Trophoblast cell (in vitro differentiated cells and primary cell): ENCODE measurements around the gene SCP2.

Experiments used
- DNase-seq, 2 donors: peaks; one replicate each; pipeline ENCODE4 v3.0.0-alpha.2; 2016
- H2AFZ ChIP-seq: 2 replicates; pipeline ENCODE4 v1.6.1; 2013; ENCODE audit warnings: low read length, moderate library complexity, mild to moderate bottlenecking; ENCODE audit not compliant: insufficient read depth, poor library complexity
- H2AK5ac ChIP-seq: 2 replicates; pipeline ENCODE4 v1.6.1; 2013; ENCODE audit warnings: mild to moderate bottlenecking, low read length
- H2BK120ac ChIP-seq: 2 replicates; pipeline ENCODE4 v1.6.1; 2013; ENCODE audit warnings: low read length, mild to moderate bottlenecking, moderate library complexity; ENCODE audit not compliant: insufficient read depth, poor library complexity
- H2BK12ac ChIP-seq: 2 replicates; pipeline ENCODE4 v1.6.1; 2013; ENCODE audit warnings: mild to moderate bottlenecking, low read length, moderate library complexity
- H2BK5ac ChIP-seq: 2 replicates; pipeline ENCODE4 v1.6.1; 2013; ENCODE audit warnings: low read length, low read depth, moderate library complexity, mild to moderate bottlenecking; ENCODE audit not compliant: poor library complexity
- H3K14ac ChIP-seq: 2 replicates; pipeline ENCODE4 v1.6.1; 2013; ENCODE audit warnings: mild to moderate bottlenecking, low read length
- H3K18ac ChIP-seq: 2 replicates; pipeline ENCODE4 v1.6.1; 2013; ENCODE audit warnings: mild to moderate bottlenecking, low read length
- H3K23ac ChIP-seq: 2 replicates; pipeline ENCODE4 v1.6.1; 2013; ENCODE audit warnings: low read length
- H3K27ac ChIP-seq: 2 replicates; pipeline ENCODE4 v1.5.1; 2013; ENCODE audit warnings: low read depth, mild to moderate bottlenecking, inconsistent platforms, low read length, moderate library complexity
- H3K27me3 ChIP-seq: 2 replicates; pipeline ENCODE4 v1.6.1; 2013; ENCODE audit warnings: inconsistent platforms, mild to moderate bottlenecking, low read length, moderate library complexity; ENCODE audit not compliant: insufficient read depth
- H3K36me3 ChIP-seq, 2 experiments: 1 replicate in 1 of 2; 2 replicates in 1 of 2; pipeline ENCODE4 v1.6.1; 2013; ENCODE audit warnings: low read length in 2 of 2, mild to moderate bottlenecking in 2 of 2, moderate library complexity in 1 of 2; ENCODE audit not compliant: insufficient read depth in 2 of 2, control insufficient read depth in 1 of 2
- H3K4ac ChIP-seq: 2 replicates; pipeline ENCODE4 v1.6.1; 2013; ENCODE audit warnings: low read depth, mild to moderate bottlenecking, low read length, moderate library complexity
- H3K4me1 ChIP-seq, 2 experiments: 1 replicate in 1 of 2; 2 replicates in 1 of 2; pipeline ENCODE4 v1.6.1; 2013; ENCODE audit warnings: low read length in 2 of 2, mild to moderate bottlenecking in 2 of 2, moderate library complexity in 1 of 2; ENCODE audit not compliant: insufficient read depth in 2 of 2, control insufficient read depth in 1 of 2
- H3K4me2 ChIP-seq: 2 replicates; pipeline ENCODE4 v1.6.1; 2013; ENCODE audit warnings: inconsistent platforms, mild to moderate bottlenecking, low read length, moderate library complexity
- H3K4me3 ChIP-seq: 2 replicates; pipeline ENCODE4 v1.5.1; 2013; ENCODE audit warnings: mild to moderate bottlenecking, low read depth, low read length, inconsistent platforms
- H3K79me1 ChIP-seq: one replicate; pipeline ENCODE4 v1.6.1; 2013; ENCODE audit warnings: low read length
- H3K79me2 ChIP-seq: 2 replicates; pipeline ENCODE4 v1.6.1; 2013; ENCODE audit warnings: low read length, mild to moderate bottlenecking; ENCODE audit not compliant: control insufficient read depth, insufficient read depth, poor library complexity
- H3K9ac ChIP-seq: 2 replicates; pipeline ENCODE4 v1.6.1; 2013; ENCODE audit warnings: mild to moderate bottlenecking, low read length
- H3K9me3 ChIP-seq: 2 replicates; pipeline ENCODE4 v1.6.1; 2013; ENCODE audit warnings: low read depth, mild to moderate bottlenecking, control low read depth, inconsistent platforms, low read length; ENCODE audit not compliant: insufficient read depth
- H4K12ac ChIP-seq: 2 replicates; pipeline ENCODE4 v1.6.1; 2013; ENCODE audit warnings: low read depth, mild to moderate bottlenecking, low read length, moderate library complexity
- H4K8ac ChIP-seq: 2 replicates; pipeline ENCODE4 v1.6.1; 2013; ENCODE audit warnings: low read depth, mild to moderate bottlenecking, low read length, moderate library complexity
- H4K91ac ChIP-seq: one replicate; pipeline ENCODE4 v1.6.1; 2013; ENCODE audit warnings: low read depth, mild to moderate bottlenecking, low read length, moderate library complexity
- WGBS: extraction: QIAGEN DNeasy Blood & Tissue Kit; methylation state at CpG from one replicate; pipeline ENCODE4 v1.1.7; 2013; ENCODE audit warnings: missing lambda C conversion rate; ENCODE audit not compliant: insufficient read length, insufficient coverage; ENCODE audit errors: extremely low coverage; 5-methylcytosine and 5-hydroxymethylcytosine counted together

SCP2 gene

GRCh38 chr1:53062708-53063591, 135.9 kb downstream of the SCP2 start:
- H3K23ac ChIP-seq: no peak overlapping the region
- H3K18ac ChIP-seq: no peak overlapping the region
- no peak overlapping the region for H4K12ac ChIP-seq
- H2BK120ac ChIP-seq: no peak overlapping the region
- H3K4me3 ChIP-seq: no peak overlapping the region
- peaks cover 8 to 9% of the 10 kb centered on the region in 2 experiments for H3K4me1 ChIP-seq
- H3K9ac ChIP-seq: no peak overlapping the region
- no peak overlapping the region for H3K4ac ChIP-seq
- peaks cover 47% of the 10 kb centered on the region for H3K27me3 ChIP-seq
- no peak for DNase-seq
- no peak overlapping the region for H4K91ac ChIP-seq
- no peak overlapping the region for H3K27ac ChIP-seq
- H3K9me3 ChIP-seq: peaks cover 7% of the 10 kb centered on the region
- H3K36me3 ChIP-seq: no peaks in the 10 kb centered on the region
- H4K8ac ChIP-seq: no peak overlapping the region
- H3K4me2 ChIP-seq: peak overlapping the region; percentile 71
- no peaks in the 10 kb centered on the region for H3K79me2 ChIP-seq
- no CpG with 5 or more reads among the region's 61 CpGs for WGBS
- no peak overlapping the region for H2AFZ ChIP-seq
- H3K79me1 ChIP-seq: no peaks in the 10 kb centered on the region
- H2BK12ac ChIP-seq: no peak overlapping the region
- no peak overlapping the region for H2AK5ac ChIP-seq
- H2BK5ac ChIP-seq: no peak overlapping the region
- H3K14ac ChIP-seq: no peak overlapping the region

- Histone ChIP-seq H4K8ac (no peak overlapping the region), H3K36me3 (no peaks in the 10 kb centered on the region), H3K4me1 (peaks cover 8 to 9% of the 10 kb centered on the region in 2 experiments), H4K12ac (no peak overlapping the region), H2BK12ac (no peak overlapping the region), H3K9me3 (peaks cover 7% of the 10 kb centered on the region), H3K9ac (no peak overlapping the region), H3K4ac (no peak overlapping the region), H2AK5ac (no peak overlapping the region), H4K91ac (no peak overlapping the region), H3K4me2 (no peak overlapping the region), H2BK120ac (no peak overlapping the region), H3K18ac (no peak overlapping the region), H3K79me2 (no peaks in the 10 kb centered on the region), H3K4me3 (no peak overlapping the region), H3K23ac (no peak overlapping the region), H2AFZ (no peak overlapping the region), H3K27ac (no peak overlapping the region), H3K79me1 (no peaks in the 10 kb centered on the region), H3K27me3 (peaks cover 47% of the 10 kb centered on the region), H3K14ac (no peak overlapping the region), H2BK5ac (no peak overlapping the region)
- no peak for DNase-seq
- WGBS: no CpG with 5 or more reads among the region's 9 CpGs
These were observed 136.9 kb downstream of the SCP2 start for GRCh38 chr1:53063744-53064515.

DNA sequence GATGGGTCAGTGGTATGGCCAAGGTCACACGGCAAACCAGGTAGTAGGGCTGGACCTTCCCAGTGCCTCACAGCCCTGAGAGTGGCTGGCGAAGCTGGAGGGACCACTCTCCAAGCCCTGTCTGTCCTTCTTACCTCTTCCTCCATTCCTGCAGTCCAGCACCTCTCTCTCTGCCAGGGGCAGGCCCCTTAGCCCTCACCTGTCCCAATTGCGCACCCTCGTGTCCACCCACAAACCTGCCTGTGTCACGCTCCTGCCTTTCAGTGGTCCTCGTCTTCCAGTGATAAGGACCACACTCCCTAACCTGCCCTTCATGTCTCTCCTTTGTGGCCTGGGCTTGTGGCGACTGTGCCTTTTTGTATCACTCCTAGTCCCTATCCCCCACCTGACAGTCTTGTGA, 138.3 kb downstream of the SCP2 start:
- no CpG with 5 or more reads among the region's 7 CpGs for WGBS
- H3K23ac ChIP-seq: no peak overlapping the region
- no peaks in the 10 kb centered on the region for H3K79me1 ChIP-seq
- no peak overlapping the region for H3K9ac ChIP-seq
- H3K14ac ChIP-seq: no peak overlapping the region
- H3K36me3 ChIP-seq: no peaks in the 10 kb centered on the region
- peaks cover 7% of the 10 kb centered on the region for H3K9me3 ChIP-seq
- no peak overlapping the region for H2AK5ac ChIP-seq
- no peak overlapping the region for H3K4ac ChIP-seq
- H2BK12ac ChIP-seq: no peak overlapping the region
- DNase-seq: no peak
- no peak overlapping the region for H3K27ac ChIP-seq
- no peak overlapping the region for H3K4me3 ChIP-seq
- H3K4me1 ChIP-seq: peaks cover 8 to 9% of the 10 kb centered on the region in 2 experiments
- no peaks in the 10 kb centered on the region for H3K79me2 ChIP-seq
- H4K12ac ChIP-seq: no peak overlapping the region
- H4K91ac ChIP-seq: no peak overlapping the region
- H2AFZ ChIP-seq: no peak overlapping the region
- H3K27me3 ChIP-seq: peaks cover 39% of the 10 kb centered on the region
- H2BK5ac ChIP-seq: no peak overlapping the region
- no peak overlapping the region for H2BK120ac ChIP-seq
- no peak overlapping the region for H4K8ac ChIP-seq
- no peak overlapping the region for H3K4me2 ChIP-seq
- no peak overlapping the region for H3K18ac ChIP-seq

GRCh38 chr1:53066488-53066887, 139.4 kb downstream of the SCP2 start:
- H3K27ac ChIP-seq: no peak overlapping the region
- no peak for DNase-seq
- H4K12ac ChIP-seq: no peak overlapping the region
- no peak overlapping the region for H3K14ac ChIP-seq
- peaks cover 3% of the 10 kb centered on the region for H3K9me3 ChIP-seq
- H3K23ac ChIP-seq: no peak overlapping the region
- H3K4me1 ChIP-seq: peaks cover 8 to 9% of the 10 kb centered on the region in 2 experiments
- H2BK12ac ChIP-seq: no peak overlapping the region
- no peak overlapping the region for H4K91ac ChIP-seq
- H3K79me2 ChIP-seq: no peaks in the 10 kb centered on the region
- no peak overlapping the region for H3K9ac ChIP-seq
- H3K36me3 ChIP-seq: no peaks in the 10 kb centered on the region
- H3K18ac ChIP-seq: no peak overlapping the region
- no CpG with 5 or more reads among the region's 6 CpGs for whole genome bisulfite sequencing
- no peak overlapping the region for H2BK5ac ChIP-seq
- no peak overlapping the region for H2BK120ac ChIP-seq
- H3K4me3 ChIP-seq: no peak overlapping the region
- no peak overlapping the region for H4K8ac ChIP-seq
- H2AK5ac ChIP-seq: no peak overlapping the region
- no peak overlapping the region for H2AFZ ChIP-seq
- H3K27me3 ChIP-seq: peaks cover 28% of the 10 kb centered on the region
- H3K79me1 ChIP-seq: no peaks in the 10 kb centered on the region
- no peak overlapping the region for H3K4ac ChIP-seq
- H3K4me2 ChIP-seq: no peak overlapping the region
